ENCODE results near the gene OXNAD1. TPM values are rescaled to one million over a fixed set of nuclear protein-coding genes. Genes with fewer than 3 reads are reported as not detected.

Gene OXNAD1
- total RNA-seq, 1 experiment from 2014 or later = 27.6 TPM

DNA sequence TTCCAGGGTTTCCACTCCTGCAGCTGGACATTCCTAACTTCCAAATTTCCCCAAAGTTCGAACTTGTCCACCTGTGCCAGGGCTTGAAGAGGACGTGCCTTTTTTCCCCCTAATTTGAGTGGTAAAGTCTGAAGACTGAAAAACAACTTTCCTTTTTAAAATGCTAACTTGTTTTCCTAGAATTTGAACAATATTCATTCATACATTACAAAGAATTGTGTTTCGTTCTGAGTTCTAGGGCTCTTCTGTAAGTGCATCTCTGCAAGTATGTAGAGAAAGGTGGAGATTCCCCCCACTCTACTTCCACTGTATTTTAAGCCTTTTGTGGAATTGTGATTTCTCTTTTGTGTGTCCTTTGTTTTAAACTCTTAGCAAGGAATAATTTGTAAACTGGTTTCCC lies 9.7 kb upstream of the OXNAD1 start:
- Mint-ChIP-seq H3K4me1 (ENCODE audit: insufficient read depth, unreplicated experiment) (peaks cover 22% of the 10 kb centered on the region), H3K4me3 (ENCODE audit: unreplicated experiment) (no peak overlapping the region), H3K27ac (ENCODE audit: low read depth, unreplicated experiment) (no peak overlapping the region), H3K9me3 (ENCODE audit: unreplicated experiment) (no peaks in the 10 kb centered on the region), H3K27me3 (ENCODE audit: insufficient read depth, unreplicated experiment) (no peaks in the 10 kb centered on the region), H3K36me3 (ENCODE audit: insufficient read depth, unreplicated experiment) (peaks cover 12% of the 10 kb centered on the region)
- ChIA-PET POLR2A (interaction anchor here (4.4 kb wide), 1 partner anchor 10 kb away, joined by 47 read pairs; the partner anchor contains the start of genes DPH3 and OXNAD1), CTCF (interaction anchor here (0.7 to 1.8 kb wide), 3 partner anchors 9 to 444 kb away, joined by 3 to 6 read pairs (median 4); no protein-coding TSS in a partner anchor)
- no peak for DNase-seq (ENCODE audit: unreplicated experiment)
- TF ChIP-seq, protein P1, sequence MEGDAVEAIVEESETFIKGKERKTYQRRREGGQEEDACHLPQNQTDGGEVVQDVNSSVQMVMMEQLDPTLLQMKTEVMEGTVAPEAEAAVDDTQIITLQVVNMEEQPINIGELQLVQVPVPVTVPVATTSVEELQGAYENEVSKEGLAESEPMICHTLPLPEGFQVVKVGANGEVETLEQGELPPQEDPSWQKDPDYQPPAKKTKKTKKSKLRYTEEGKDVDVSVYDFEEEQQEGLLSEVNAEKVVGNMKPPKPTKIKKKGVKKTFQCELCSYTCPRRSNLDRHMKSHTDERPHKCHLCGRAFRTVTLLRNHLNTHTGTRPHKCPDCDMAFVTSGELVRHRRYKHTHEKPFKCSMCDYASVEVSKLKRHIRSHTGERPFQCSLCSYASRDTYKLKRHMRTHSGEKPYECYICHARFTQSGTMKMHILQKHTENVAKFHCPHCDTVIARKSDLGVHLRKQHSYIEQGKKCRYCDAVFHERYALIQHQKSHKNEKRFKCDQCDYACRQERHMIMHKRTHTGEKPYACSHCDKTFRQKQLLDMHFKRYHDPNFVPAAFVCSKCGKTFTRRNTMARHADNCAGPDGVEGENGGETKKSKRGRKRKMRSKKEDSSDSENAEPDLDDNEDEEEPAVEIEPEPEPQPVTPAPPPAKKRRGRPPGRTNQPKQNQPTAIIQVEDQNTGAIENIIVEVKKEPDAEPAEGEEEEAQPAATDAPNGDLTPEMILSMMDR (IDR thresholded peaks at IDR 0.05; ENCODE audit: unreplicated experiment) = no peak
- intact Hi-C loops (cut with micrococcal nuclease) = no loop called here
- BruUV-seq (replicated peaks) = no TSS peak

DNA sequence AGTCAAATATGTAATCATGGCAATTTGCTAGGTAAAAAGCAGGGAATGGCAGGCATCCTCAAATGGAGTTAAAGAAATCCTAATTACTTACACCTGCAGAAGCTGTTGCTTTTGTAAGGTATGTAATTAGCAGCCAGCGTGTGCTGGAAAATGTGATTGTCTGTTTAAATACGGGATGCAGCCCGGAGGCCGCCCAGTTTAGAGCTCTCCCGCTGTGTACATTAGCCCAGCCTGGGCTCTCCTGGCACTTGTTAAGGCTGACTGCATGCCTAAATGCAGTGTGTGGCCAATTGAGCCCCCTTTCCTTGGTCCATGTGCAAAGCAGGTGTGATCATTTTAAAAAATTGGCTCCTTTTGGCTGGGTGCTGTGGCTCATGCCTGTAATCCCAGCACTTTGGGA lies 9.3 kb upstream of the OXNAD1 start:
- no peaks in the 10 kb centered on the region for H3K27me3 Mint-ChIP-seq (ENCODE audit: insufficient read depth, unreplicated experiment)
- TF ChIP-seq, protein P1 (IDR thresholded peaks at IDR 0.05; ENCODE audit: unreplicated experiment) = no peak
- intact Hi-C loops (cut with micrococcal nuclease) = no loop called here
- no peaks in the 10 kb centered on the region for H3K9me3 Mint-ChIP-seq (ENCODE audit: unreplicated experiment)
- ChIA-PET CTCF (no interaction called here), POLR2A (interaction anchor here (4.4 kb wide), 1 partner anchor 9 kb away, joined by 47 read pairs; the partner anchor contains the start of genes DPH3 and OXNAD1)
- no peak overlapping the region for H3K4me3 Mint-ChIP-seq (ENCODE audit: unreplicated experiment)
- no peak overlapping the region for H3K27ac Mint-ChIP-seq (ENCODE audit: low read depth, unreplicated experiment)
- H3K36me3 Mint-ChIP-seq (ENCODE audit: insufficient read depth, unreplicated experiment) = peaks cover 16% of the 10 kb centered on the region
- DNase-seq (ENCODE audit: unreplicated experiment) = no peak
- H3K4me1 Mint-ChIP-seq (ENCODE audit: insufficient read depth, unreplicated experiment) = peaks cover 22% of the 10 kb centered on the region
- BruUV-seq (replicated peaks) = no TSS peak

DNA sequence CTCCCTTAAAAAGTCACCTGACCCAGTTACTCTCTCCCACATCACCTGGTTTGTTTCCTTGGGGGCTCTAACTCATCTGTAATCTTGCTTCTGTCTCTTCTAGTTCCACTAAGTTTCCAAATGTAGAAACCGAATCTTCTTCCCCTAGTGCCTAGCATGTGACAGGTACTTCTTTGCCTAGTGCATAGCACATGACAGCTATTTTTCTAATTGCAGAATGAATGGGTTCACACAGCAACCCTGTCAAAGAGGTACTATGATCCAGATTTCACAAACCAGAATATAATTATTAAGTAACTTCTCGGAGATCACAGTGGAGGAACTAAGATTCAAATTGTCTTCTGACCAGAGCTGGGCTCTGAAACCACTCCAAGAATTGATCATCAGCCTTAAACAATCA lies 7.7 kb upstream of the OXNAD1 start:
- intact Hi-C loops (cut with micrococcal nuclease) = no loop called here
- CTCF ChIA-PET = interaction anchor here (0.6 kb wide), 1 partner anchor 321 kb away, joined by 4 read pairs; no protein-coding TSS in a partner anchor

DNA sequence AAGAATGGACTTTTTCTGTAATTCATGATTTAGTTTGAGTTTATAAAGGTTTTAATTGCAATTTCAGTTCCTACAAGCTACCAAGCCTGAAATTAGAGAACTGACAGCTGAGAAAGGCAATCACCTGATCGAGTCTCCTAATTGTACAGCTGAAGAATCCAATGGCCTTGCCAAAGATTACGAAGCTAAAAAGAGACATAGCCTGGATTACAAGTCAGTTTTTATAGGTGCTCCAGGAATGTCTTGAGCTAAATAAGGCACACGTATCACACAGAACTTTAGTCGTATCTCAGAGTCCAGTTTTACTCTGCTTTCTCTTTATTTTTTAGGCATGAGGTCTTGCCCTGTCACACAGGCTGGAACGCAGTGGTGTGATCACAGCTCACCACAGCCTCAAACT lies 6.8 kb upstream of the OXNAD1 start:
- Mint-ChIP-seq H3K4me1 (ENCODE audit: insufficient read depth, unreplicated experiment) (peaks cover 10% of the 10 kb centered on the region), H3K27me3 (ENCODE audit: insufficient read depth, unreplicated experiment) (no peaks in the 10 kb centered on the region), H3K27ac (ENCODE audit: low read depth, unreplicated experiment) (no peak overlapping the region), H3K4me3 (ENCODE audit: unreplicated experiment) (no peak overlapping the region), H3K9me3 (ENCODE audit: unreplicated experiment) (no peaks in the 10 kb centered on the region), H3K36me3 (ENCODE audit: insufficient read depth, unreplicated experiment) (peaks cover 22% of the 10 kb centered on the region)
- TF ChIP-seq, protein P1 (IDR thresholded peaks at IDR 0.05; ENCODE audit: unreplicated experiment) = no peak
- POLR2A ChIA-PET = no interaction called here
- intact Hi-C loops (cut with micrococcal nuclease) = no loop called here
- no TSS peak for BruUV-seq (replicated peaks)
- no peak for DNase-seq (ENCODE audit: unreplicated experiment)
- CTCF ChIA-PET = interaction anchor here (0.6 to 1.7 kb wide), 4 partner anchors 9 to 209 kb away, joined by 3 to 7 read pairs (median 3); no protein-coding TSS in a partner anchor

More for the DNA sequence above, 7.7 kb upstream of the OXNAD1 start:
- TF ChIP-seq, protein P1 (IDR thresholded peaks at IDR 0.05; ENCODE audit: unreplicated experiment) = no peak
- H3K27me3 Mint-ChIP-seq (ENCODE audit: insufficient read depth, unreplicated experiment) = no peaks in the 10 kb centered on the region
- no peak overlapping the region for H3K4me3 Mint-ChIP-seq (ENCODE audit: unreplicated experiment)
- H3K36me3 Mint-ChIP-seq (ENCODE audit: insufficient read depth, unreplicated experiment) = peaks cover 22% of the 10 kb centered on the region
- POLR2A ChIA-PET = interaction anchor here (0.6 kb wide), 1 partner anchor 34 kb away, joined by 3 read pairs; no protein-coding TSS in a partner anchor
- no peaks in the 10 kb centered on the region for H3K9me3 Mint-ChIP-seq (ENCODE audit: unreplicated experiment)
- H3K4me1 Mint-ChIP-seq (ENCODE audit: insufficient read depth, unreplicated experiment) = peaks cover 18% of the 10 kb centered on the region
- no peak for DNase-seq (ENCODE audit: unreplicated experiment)
- no peak overlapping the region for H3K27ac Mint-ChIP-seq (ENCODE audit: low read depth, unreplicated experiment)
- no TSS peak for BruUV-seq (replicated peaks)

Measured in MCF 10A (cell line).